CD4-positive, alpha-beta T cell treated with Interleukin-12 subunit alpha and Interleukin-12 subunit beta, for 1 hour (primary cell): Measurements from ENCODE around the gene DNAAF8.

ENCODE experiments used
- DNase-seq: peaks from one replicate; pipeline ENCODE4 v3.0.0-alpha.2; 2020

The DNAAF8 gene

GRCh38 chr16:4785758-4786433 is 51.6 kb downstream of the DNAAF8 start:
- DNase-seq: no peak

GRCh38 chr16:4787068-4787467 is 52.7 kb downstream of the DNAAF8 start:
- DNase-seq: no peak

GRCh38 chr16:4787627-4788482 is 53.5 kb downstream of the DNAAF8 start, which contains the start of gene SEPTIN12:
Gene SEPTIN12, minus strand, starts transcription at chr16:4788345. Its CDS starts 700 bp downstream, at chr16:4787645.
- no peak for DNase-seq

GRCh38 chr16:4788489-4788889 is 54.2 kb downstream of the DNAAF8 start:
- no peak for DNase-seq

- no peak for DNase-seq
Observed at GRCh38 chr16:4788910-4789309, 54.6 kb downstream of the DNAAF8 start.

- DNase-seq: no peak
Observed at GRCh38 chr16:4790261-4790660, 55.9 kb downstream of the DNAAF8 start.

- no peak for DNase-seq
Observed at GRCh38 chr16:4790871-4791270, 56.5 kb downstream of the DNAAF8 start.

GRCh38 chr16:4792951-4793513 is 58.7 kb downstream of the DNAAF8 start:
- DNase-seq: no peak

GRCh38 chr16:4795181-4795827 is 61.0 kb downstream of the DNAAF8 start, which contains the start of gene SMIM22:
Gene SMIM22, plus strand, starts transcription at chr16:4795369. Its CDS starts 366 bp downstream, at chr16:4795735.
- no peak for DNase-seq

GRCh38 chr16:4795828-4796572 is 61.7 kb downstream of the DNAAF8 start:
- no peak for DNase-seq

GRCh38 chr16:4796982-4797804 is 62.9 kb downstream of the DNAAF8 start:
- DNase-seq: no peak

- DNase-seq: no peak
Observed at GRCh38 chr16:4797805-4798252, 63.5 kb downstream of the DNAAF8 start.

GRCh38 chr16:4798456-4798855 is 64.1 kb downstream of the DNAAF8 start:
- no peak for DNase-seq
